SW 1271 (cell line): ENCODE measurements around the gene ARPC4.

ENCODE experiments used
- DNase-seq, 2 experiments: peaks; one replicate each; lab custom pipeline; 2025; lab: John Stamatoyannopoulos, UW

ARPC4 gene

DNA sequence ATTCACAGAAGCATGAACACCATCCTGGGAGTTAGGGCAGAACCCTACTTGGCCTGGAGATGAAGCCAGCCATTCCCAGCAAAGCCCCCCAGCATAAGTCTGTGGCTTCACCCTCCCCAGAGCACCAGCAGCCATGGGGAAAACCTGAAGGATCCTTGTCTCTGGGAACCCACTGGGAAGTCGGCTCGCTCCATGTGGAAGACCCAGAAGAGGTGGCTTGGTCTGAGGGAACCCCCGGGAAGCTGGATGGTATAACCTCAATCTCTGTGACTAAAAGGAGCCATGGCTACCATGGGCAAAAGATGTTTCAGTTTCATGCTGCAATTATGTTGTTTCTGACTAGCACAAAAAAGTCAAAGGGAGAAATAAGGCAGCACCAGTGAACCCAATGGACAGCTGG is 62.7 kb downstream of the ARPC4 start:
- no peak for DNase-seq
